DND-41 (cell line): ENCODE results near the gene GGT1.
"Not testable (repeated sequence)": the region's sequence is repeated elsewhere in the genome, so short reads cannot be mapped to it uniquely, and the experiment has no call there.

Experiments used
- ATAC-seq: fragments of 200-7000 bp; cut with Tn5 transposase; 3 replicates; pipeline ENCODE4 v1.9.1; 2021; ENCODE audit warnings: low read depth; ENCODE audit not compliant: insufficient read depth
- DNase-seq: peaks from one replicate; pipeline ENCODE4 v3.0.0-alpha.2; 2020
- H2AFZ ChIP-seq: 2 replicates; pipeline ENCODE4 v1.6.0; 2012; ENCODE audit warnings: low read depth, low read length
- H3K27ac ChIP-seq: 2 replicates; pipeline ENCODE4 v1.5.1; 2012; ENCODE audit warnings: low read length, inconsistent platforms
- H3K27me3 ChIP-seq: fragments of 200-600 bp; sonication (generic); 2 replicates; pipeline ENCODE4 v1.6.0; 2012; ENCODE audit warnings: low read length, mild to moderate bottlenecking, inconsistent platforms; ENCODE audit not compliant: insufficient read depth, poor library complexity
- H3K36me3 ChIP-seq: 2 replicates; pipeline ENCODE4 v1.5.1; 2012; ENCODE audit warnings: low read length, inconsistent platforms; ENCODE audit not compliant: insufficient read depth
- H3K4me1 ChIP-seq: 2 replicates; pipeline ENCODE4 v1.5.1; 2012; ENCODE audit warnings: mild to moderate bottlenecking, low read length; ENCODE audit not compliant: insufficient read depth
- H3K4me2 ChIP-seq: 2 replicates; pipeline ENCODE4 v1.6.0; 2012; ENCODE audit warnings: mild to moderate bottlenecking, moderate library complexity, low read length, inconsistent platforms; ENCODE audit not compliant: insufficient read depth
- H3K4me3 ChIP-seq, 2 experiments: fragments of 200-600 bp in 1 of 2; shearing (Covaris generic) in 1 of 2; 2 replicates each; pipeline ENCODE4 v1.5.1; 2012 to 2016; ENCODE audit warnings: inconsistent platforms in 2 of 2, low read length in 2 of 2, mild to moderate bottlenecking in 2 of 2, low read depth in 1 of 2, moderate library complexity in 1 of 2
- H3K79me2 ChIP-seq: 2 replicates; pipeline ENCODE4 v1.6.0; 2012; ENCODE audit warnings: low read length, inconsistent platforms; ENCODE audit not compliant: insufficient read depth
- H3K9ac ChIP-seq: 2 replicates; pipeline ENCODE4 v1.6.0; 2012; ENCODE audit warnings: low read depth, mild to moderate bottlenecking, inconsistent platforms, low read length, moderate library complexity
- H3K9me3 ChIP-seq: 2 replicates; pipeline ENCODE4 v1.5.1; 2012; ENCODE audit warnings: low read length, moderate library complexity, mild to moderate bottlenecking, inconsistent platforms; ENCODE audit not compliant: insufficient read depth, severe bottlenecking
- H4K20me1 ChIP-seq: 2 replicates; pipeline ENCODE4 v1.6.0; 2012; ENCODE audit warnings: low read length; ENCODE audit not compliant: insufficient read depth
- EZH2 ChIP-seq: IDR thresholded peaks from 3 replicates; pipeline ENCODE4 v1.6.1; 2012; ENCODE audit warnings: borderline replicate concordance, low read depth, mild to moderate bottlenecking, moderate library complexity, low read length, inconsistent platforms; ENCODE audit not compliant: severe bottlenecking
- TF ChIP-seq, protein P1 (sequence below): IDR thresholded peaks from 2 replicates; pipeline ENCODE4 v1.5.1; 2012; ENCODE audit warnings: borderline replicate concordance, low read length, moderate library complexity, mild to moderate bottlenecking; ENCODE audit not compliant: poor library complexity, severe bottlenecking; ENCODE audit errors: extremely low read depth

The GGT1 gene

DNA sequence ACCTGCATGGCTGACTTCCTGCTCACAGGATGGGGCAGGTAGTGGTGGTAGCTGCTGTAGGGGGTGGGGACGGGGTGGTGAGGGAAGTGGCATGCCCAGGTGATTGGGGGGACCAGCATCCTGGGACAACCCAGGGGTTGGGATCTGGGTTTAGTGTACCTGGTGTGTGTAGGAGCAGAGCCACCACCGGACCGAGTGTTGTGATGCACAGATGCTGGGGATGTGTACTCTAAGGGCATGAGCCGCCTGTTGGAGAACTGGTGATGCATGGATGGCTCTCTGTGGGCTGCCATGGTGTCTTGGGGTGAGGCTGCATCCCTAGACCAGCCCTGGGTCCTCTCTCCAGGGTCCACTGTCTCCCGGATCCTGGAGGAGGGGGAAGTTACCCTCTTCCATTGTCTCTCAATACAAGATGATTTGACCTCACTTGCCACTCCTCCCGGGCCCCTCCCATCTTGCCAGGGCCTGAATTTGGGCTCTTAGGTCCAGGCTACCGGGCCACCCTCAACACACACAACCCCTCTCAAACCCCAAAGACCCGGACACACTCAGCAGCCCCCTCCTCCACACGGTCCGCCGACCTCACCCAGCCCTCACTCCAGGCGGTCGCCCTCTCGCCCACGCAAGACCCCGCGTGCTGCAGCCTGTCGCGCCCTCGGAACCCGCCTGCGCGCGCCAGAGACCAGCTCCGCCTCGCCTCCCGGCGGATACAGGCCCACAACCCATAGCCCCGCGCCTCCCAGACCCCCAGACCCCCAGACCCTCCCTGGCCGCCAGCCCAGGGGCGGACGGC, 10.7 kb upstream of the GGT1 start:
- Histone ChIP-seq H2AFZ (no peak overlapping the region), H3K4me3 (no peak overlapping the region), H3K27ac (no peak overlapping the region), H3K9ac (no peak overlapping the region), H4K20me1 (no peaks in the 10 kb centered on the region), H3K9me3 (no peaks in the 10 kb centered on the region), H3K36me3 (no peaks in the 10 kb centered on the region), H3K79me2 (no peaks in the 10 kb centered on the region), H3K4me2 (no peak overlapping the region), H3K27me3 (no peaks in the 10 kb centered on the region), H3K4me1 (no peaks in the 10 kb centered on the region)
- TF ChIP-seq, protein P1, sequence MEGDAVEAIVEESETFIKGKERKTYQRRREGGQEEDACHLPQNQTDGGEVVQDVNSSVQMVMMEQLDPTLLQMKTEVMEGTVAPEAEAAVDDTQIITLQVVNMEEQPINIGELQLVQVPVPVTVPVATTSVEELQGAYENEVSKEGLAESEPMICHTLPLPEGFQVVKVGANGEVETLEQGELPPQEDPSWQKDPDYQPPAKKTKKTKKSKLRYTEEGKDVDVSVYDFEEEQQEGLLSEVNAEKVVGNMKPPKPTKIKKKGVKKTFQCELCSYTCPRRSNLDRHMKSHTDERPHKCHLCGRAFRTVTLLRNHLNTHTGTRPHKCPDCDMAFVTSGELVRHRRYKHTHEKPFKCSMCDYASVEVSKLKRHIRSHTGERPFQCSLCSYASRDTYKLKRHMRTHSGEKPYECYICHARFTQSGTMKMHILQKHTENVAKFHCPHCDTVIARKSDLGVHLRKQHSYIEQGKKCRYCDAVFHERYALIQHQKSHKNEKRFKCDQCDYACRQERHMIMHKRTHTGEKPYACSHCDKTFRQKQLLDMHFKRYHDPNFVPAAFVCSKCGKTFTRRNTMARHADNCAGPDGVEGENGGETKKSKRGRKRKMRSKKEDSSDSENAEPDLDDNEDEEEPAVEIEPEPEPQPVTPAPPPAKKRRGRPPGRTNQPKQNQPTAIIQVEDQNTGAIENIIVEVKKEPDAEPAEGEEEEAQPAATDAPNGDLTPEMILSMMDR, result no peak
- no peak for TF ChIP-seq EZH2
- no peak for DNase-seq
- ATAC-seq, result no peak

DNA sequence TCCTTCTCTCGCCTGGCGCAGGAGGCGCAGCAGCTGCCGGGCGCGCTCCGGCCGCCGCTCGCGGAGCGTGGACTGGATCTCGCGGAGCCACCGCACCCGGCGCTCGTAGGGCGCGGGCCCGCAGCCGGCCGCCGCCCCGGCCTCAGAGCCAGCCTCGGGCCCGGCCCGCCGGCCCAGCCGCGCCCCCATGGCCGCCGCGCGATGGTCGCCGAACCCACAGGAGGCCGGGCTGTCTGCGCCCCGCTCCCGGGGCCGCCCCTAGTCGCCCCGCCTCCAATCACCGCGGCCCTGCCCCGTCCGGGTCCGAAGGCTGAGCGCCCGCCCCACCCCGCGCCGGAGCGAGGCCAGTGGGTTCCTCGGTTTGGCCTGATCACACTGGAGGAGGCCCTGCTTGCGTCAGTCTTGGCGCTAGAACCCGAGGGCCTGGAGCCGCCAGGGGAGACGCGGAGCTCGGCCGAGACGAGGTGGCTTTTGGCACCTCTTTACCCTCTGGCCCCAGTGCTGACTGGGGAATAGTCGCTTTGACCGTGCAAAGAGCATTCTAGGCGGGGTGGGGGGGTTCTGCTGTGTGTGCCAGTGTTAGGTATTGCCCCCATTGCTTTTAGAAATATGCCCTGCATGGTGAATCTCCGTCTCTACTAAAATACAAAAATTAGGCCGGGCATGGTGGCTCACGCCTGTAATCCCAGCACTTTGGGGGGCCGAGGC, 10.0 kb upstream of the GGT1 start, which contains the start of gene LRRC75B:
LRRC75B (minus strand) TSS at position 223 of the 708 bp plus-strand sequence; CDS start at position 189, 34 bp downstream.
- Histone ChIP-seq H3K4me3 (no peak within 1 kb of the TSS), H3K9ac (no peak within 1 kb of the TSS), H3K4me2 (no peak within 1 kb of the TSS), H3K27me3 (no peaks in the 10 kb centered on the region), H4K20me1 (no peaks in the 10 kb centered on the region), H3K27ac (no peak within 1 kb of the TSS), H3K36me3 (no peaks in the 10 kb centered on the region), H3K9me3 (no peaks in the 10 kb centered on the region), H2AFZ (no peak within 1 kb of the TSS), H3K79me2 (no peaks in the 10 kb centered on the region), H3K4me1 (no peaks in the 10 kb centered on the region)
- DNase-seq, result no peak
- TF ChIP-seq, protein P1, result no peak
- no peak for TF ChIP-seq EZH2
- no peak for ATAC-seq

- H3K27me3 ChIP-seq, DNase-seq, H3K9ac ChIP-seq, H3K36me3 ChIP-seq, H3K27ac ChIP-seq, ATAC-seq, H3K79me2 ChIP-seq, H3K4me2 ChIP-seq, H3K4me1 ChIP-seq, H3K4me3 ChIP-seq, H3K9me3 ChIP-seq, H4K20me1 ChIP-seq, H2AFZ ChIP-seq: not testable (repeated sequence)
Observed at GRCh38 chr22:24593559-24593835, 9.5 kb upstream of the GGT1 start.

DNA sequence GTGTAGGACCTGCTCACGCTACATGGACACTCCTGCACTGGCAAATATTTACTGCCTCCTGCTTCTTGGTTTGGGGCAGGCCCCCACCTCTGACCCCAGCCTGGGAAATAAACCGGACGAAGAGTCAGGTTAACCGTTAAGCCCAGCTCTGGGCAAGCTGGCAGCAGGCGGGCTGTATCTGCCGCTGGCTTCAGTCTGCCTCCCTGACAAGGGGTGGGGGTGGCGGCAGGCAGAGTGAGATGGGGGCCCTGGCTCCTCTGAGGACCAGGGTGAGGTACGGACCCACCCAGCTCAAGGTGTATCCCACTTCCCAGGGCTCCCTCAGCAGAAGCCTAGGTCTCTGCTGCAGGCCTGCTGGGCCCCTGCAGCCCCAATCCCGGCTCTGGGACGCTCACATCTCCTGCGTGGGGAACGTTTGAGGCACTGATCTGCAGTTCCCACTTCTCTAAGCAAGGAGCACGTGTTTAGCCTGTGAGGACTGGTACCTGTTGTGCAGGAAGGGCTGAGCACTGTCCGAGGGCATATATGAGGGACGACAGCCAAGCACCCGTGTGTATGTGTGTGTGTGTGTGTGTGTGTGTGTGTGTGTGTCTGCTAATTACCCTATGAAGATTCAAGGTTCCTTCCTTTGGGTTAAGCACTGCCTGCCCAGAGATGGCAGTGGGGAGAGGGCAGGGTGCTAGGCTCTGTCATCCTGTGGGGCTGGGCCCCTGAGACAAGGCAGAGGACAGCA, 9.0 kb upstream of the GGT1 start:
- no peak overlapping the region for H3K4me3 ChIP-seq
- H3K27ac ChIP-seq, result no peak overlapping the region
- H2AFZ ChIP-seq, result no peak overlapping the region
- no peaks in the 10 kb centered on the region for H3K79me2 ChIP-seq
- no peak overlapping the region for H3K9ac ChIP-seq
- DNase-seq (no peak), ATAC-seq (0 out of 3 replicates have a peak, but pooled peaks have one; percentile 24)
- no peaks in the 10 kb centered on the region for H3K9me3 ChIP-seq
- H3K27me3 ChIP-seq, result no peaks in the 10 kb centered on the region
- H3K36me3 ChIP-seq, result no peaks in the 10 kb centered on the region
- no peaks in the 10 kb centered on the region for H4K20me1 ChIP-seq
- TF ChIP-seq, protein P1, result no peak
- no peak for TF ChIP-seq EZH2
- no peaks in the 10 kb centered on the region for H3K4me1 ChIP-seq
- no peak overlapping the region for H3K4me2 ChIP-seq
